Chondrocyte (in vitro differentiated cells): ENCODE data around the gene CDKN1A. TPM values are rescaled to one million over a fixed set of nuclear protein-coding genes. Genes with fewer than 3 reads are reported as not detected.
"Not testable (repeated sequence)": the region's sequence is repeated elsewhere in the genome, so short reads cannot be mapped to it uniquely, and the experiment has no call there.

Experiments
- DNase-seq: peaks from one replicate; pipeline ENCODE4 v3.0.0; 2021; ENCODE audit warnings: mixed read lengths, low spot score
- H3K27ac Mint-ChIP-seq: one replicate; pipeline ENCODE4 v1.8.0; 2021; ENCODE audit warnings: mild to moderate bottlenecking, moderate library complexity, mixed read lengths; ENCODE audit not compliant: unreplicated experiment
- H3K27me3 Mint-ChIP-seq: 2 replicates; pipeline ENCODE4 v1.8.0; 2021; ENCODE audit warnings: low read depth, mixed read lengths
- H3K36me3 Mint-ChIP-seq: 2 replicates; pipeline ENCODE4 v1.8.0; 2021; ENCODE audit warnings: low read depth, mixed read lengths
- H3K4me1 Mint-ChIP-seq: 2 replicates; pipeline ENCODE4 v1.8.0; 2021; ENCODE audit warnings: low read depth, mild to moderate bottlenecking, mixed read lengths
- H3K4me3 Mint-ChIP-seq: one replicate; pipeline ENCODE4 v1.8.0; 2021; ENCODE audit warnings: mild to moderate bottlenecking, moderate library complexity, mixed read lengths; ENCODE audit not compliant: unreplicated experiment
- H3K9me3 Mint-ChIP-seq: 2 replicates; pipeline ENCODE4 v1.8.0; 2021; ENCODE audit warnings: low read depth, mixed read lengths
- total RNA-seq: library from RNA; stranded (reverse); gene quantifications from 3 replicates; pipeline ENCODE4 v1.2.1, GENCODE V29; 2021
- TF ChIP-seq, protein P1 (sequence below): fragments of 200-600 bp; sonication (generic); IDR thresholded peaks from 2 replicates; pipeline ENCODE4 v1.5.0; 2021; ENCODE audit warnings: antibody characterized with exemption, mild to moderate bottlenecking, moderate library complexity

The CDKN1A gene
- total RNA-seq, 1 donor from 2014 or later, result 303 TPM

DNA sequence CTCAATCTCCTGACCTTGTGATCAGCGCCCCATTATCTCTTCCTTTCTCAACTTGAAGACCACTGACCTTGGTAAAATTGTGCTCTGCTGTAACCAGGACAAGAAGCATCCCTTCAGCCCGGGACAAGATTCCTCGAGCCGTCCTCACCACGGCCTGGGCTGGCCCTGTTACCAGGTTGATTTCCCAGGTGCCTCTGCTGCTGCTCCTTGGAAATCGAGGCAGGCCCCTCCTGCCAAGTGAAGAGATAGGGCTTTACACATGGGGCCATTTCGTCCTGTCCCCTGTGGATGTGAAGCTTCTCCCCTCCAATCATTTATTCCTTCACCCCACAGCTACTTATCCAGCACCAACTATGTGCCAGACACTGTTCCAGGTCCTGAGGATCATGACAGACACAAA, 40.6 kb downstream of the CDKN1A start:
- H3K27ac Mint-ChIP-seq, result no peak overlapping the region
- no peaks in the 10 kb centered on the region for H3K4me1 Mint-ChIP-seq
- no peaks in the 10 kb centered on the region for H3K36me3 Mint-ChIP-seq
- H3K9me3 Mint-ChIP-seq, result no peaks in the 10 kb centered on the region
- no peak for DNase-seq
- no peak overlapping the region for H3K4me3 Mint-ChIP-seq
- TF ChIP-seq, protein P1, sequence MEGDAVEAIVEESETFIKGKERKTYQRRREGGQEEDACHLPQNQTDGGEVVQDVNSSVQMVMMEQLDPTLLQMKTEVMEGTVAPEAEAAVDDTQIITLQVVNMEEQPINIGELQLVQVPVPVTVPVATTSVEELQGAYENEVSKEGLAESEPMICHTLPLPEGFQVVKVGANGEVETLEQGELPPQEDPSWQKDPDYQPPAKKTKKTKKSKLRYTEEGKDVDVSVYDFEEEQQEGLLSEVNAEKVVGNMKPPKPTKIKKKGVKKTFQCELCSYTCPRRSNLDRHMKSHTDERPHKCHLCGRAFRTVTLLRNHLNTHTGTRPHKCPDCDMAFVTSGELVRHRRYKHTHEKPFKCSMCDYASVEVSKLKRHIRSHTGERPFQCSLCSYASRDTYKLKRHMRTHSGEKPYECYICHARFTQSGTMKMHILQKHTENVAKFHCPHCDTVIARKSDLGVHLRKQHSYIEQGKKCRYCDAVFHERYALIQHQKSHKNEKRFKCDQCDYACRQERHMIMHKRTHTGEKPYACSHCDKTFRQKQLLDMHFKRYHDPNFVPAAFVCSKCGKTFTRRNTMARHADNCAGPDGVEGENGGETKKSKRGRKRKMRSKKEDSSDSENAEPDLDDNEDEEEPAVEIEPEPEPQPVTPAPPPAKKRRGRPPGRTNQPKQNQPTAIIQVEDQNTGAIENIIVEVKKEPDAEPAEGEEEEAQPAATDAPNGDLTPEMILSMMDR, result no peak
- no peaks in the 10 kb centered on the region for H3K27me3 Mint-ChIP-seq

DNA sequence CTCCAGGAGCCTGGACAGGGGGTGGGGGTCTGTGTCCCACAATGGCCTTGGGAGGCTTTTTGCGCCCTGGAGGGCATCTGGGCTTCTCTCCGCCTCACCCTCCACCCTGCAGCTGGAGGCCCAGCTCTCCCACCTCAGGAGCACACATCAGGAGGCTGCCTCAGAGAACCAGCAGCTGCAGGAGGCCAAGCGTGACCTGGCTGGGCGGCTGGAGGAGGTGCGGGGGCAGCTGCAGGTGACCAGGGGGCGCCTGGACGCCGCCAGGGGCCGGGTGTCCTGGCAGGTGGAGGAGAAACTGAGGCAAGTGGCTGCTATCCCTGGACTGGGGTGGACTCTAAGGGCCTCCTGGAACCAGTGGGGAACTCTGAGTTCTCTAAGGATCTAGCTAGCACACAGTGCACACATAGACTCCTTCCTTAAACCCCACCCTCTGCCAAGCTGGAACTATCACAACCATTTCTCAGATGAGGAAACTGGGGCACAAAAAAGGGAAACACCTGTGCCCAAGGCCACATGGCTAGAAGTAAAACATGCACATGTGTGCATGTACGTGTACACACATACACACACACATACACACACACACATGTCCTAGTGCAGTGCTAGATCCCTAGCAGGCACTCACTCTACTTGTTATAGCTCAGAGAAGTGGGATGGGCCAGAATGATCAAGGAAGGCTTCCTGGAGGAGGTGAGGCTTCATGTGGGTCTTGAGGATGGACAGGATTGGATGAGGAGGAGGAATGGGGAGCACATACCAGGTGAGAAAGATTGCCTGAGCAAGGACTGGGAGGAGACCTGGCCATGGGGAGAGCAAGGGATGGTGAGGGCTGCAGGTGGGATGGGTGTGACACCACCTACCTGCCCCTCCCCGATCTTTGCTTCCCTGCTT, 42.0 kb downstream of the CDKN1A start:
- Mint-ChIP-seq H3K27ac (no peak overlapping the region), H3K36me3 (no peaks in the 10 kb centered on the region), H3K27me3 (no peaks in the 10 kb centered on the region), H3K4me3 (no peak overlapping the region), H3K9me3 (no peaks in the 10 kb centered on the region), H3K4me1 (no peaks in the 10 kb centered on the region)
- TF ChIP-seq, protein P1, result no peak
- no peak for DNase-seq

DNA sequence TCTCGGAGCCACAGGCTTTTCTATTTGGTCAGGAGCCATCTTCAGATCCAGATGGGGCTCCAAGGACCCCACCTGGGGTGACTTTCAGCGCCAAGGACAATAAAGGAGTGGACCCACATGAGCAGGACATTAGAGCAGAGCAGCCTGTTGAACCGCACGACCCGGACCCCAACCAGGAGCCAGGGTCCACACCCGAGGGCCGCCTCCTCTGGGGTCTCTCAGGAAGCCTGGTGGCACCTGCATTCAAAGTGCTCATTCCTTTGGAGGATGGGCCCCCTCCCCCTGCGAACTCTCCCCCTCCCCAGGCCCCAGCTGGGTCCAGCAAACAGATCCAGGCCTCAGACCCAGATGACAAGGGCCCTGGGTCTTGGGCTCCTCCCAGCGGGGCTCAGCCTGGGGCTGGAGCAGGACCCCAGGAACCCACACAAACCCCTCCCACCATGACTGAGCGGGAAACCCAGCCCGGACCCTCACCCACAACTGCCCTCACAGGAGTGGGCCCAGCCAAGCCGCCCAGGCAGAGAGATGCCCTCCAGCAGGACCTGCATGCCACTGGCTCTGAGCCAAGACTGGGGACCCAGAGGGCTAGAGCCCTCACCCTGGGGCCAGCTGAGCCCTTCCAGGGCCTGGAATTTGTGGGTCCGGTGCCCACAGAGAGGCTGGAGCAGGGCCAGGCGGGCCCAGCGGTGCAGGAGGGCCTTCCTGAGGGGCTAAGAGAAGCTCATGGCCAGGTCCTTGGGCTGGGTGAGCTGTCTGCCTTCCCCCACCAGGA, 43.0 kb downstream of the CDKN1A start:
- H3K4me1 Mint-ChIP-seq, result peaks cover 6% of the 10 kb centered on the region
- DNase-seq, result no peak
- H3K4me3 Mint-ChIP-seq, result no peak overlapping the region
- H3K9me3 Mint-ChIP-seq, result no peaks in the 10 kb centered on the region
- no peak overlapping the region for H3K27ac Mint-ChIP-seq
- no peaks in the 10 kb centered on the region for H3K36me3 Mint-ChIP-seq
- no peaks in the 10 kb centered on the region for H3K27me3 Mint-ChIP-seq
- TF ChIP-seq, protein P1, result no peak

DNA sequence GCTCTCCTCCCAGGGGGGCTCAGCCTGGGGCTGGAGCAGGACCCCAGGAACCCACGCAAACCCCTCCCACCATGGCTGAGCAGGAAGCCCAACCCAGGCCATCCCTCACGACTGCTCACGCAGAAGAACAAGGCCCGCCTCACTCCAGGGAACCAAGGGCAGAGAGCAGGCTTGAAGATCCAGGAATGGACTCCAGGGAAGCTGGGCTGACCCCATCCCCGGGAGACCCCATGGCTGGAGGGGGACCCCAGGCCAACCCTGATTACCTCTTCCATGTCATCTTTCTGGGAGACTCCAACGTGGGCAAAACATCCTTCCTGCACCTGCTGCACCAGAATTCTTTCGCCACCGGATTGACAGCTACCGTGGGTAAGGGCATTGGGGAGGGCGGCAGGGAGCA, 43.9 kb downstream of the CDKN1A start:
- H3K9me3 Mint-ChIP-seq, result no peaks in the 10 kb centered on the region
- no peaks in the 10 kb centered on the region for H3K36me3 Mint-ChIP-seq
- H3K27ac Mint-ChIP-seq, result no peak overlapping the region
- peaks cover 13% of the 10 kb centered on the region for H3K4me1 Mint-ChIP-seq
- no peak overlapping the region for H3K4me3 Mint-ChIP-seq
- no peak for DNase-seq
- H3K27me3 Mint-ChIP-seq, result no peaks in the 10 kb centered on the region
- TF ChIP-seq, protein P1, result no peak

DNA sequence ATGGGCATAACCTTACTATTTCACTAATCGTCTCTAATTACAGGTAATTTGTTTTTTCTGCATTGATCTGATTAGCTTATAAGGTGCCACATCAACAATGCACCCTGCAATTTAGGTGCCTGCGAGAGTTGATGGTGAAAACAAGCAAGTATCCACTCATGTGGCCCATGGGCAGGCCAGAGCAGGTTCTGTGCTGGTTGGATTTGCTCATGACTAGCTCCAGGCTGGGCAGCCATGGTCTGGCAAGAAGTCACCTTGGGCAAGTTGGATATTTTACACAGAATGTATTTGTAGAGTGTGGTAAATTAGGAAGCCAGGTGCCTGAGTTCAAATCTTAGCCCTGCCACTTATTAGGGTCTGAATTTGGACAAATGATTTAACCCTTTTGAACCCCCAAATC, 44.4 kb downstream of the CDKN1A start:
- TF ChIP-seq, protein P1, result no peak
- DNase-seq, result peak; percentile 62
- H3K9me3 Mint-ChIP-seq, result no peaks in the 10 kb centered on the region
- no peak overlapping the region for H3K27ac Mint-ChIP-seq
- H3K4me3 Mint-ChIP-seq, result no peak overlapping the region
- H3K27me3 Mint-ChIP-seq, result no peaks in the 10 kb centered on the region
- no peaks in the 10 kb centered on the region for H3K36me3 Mint-ChIP-seq
- H3K4me1 Mint-ChIP-seq, result peaks cover 19% of the 10 kb centered on the region

DNA sequence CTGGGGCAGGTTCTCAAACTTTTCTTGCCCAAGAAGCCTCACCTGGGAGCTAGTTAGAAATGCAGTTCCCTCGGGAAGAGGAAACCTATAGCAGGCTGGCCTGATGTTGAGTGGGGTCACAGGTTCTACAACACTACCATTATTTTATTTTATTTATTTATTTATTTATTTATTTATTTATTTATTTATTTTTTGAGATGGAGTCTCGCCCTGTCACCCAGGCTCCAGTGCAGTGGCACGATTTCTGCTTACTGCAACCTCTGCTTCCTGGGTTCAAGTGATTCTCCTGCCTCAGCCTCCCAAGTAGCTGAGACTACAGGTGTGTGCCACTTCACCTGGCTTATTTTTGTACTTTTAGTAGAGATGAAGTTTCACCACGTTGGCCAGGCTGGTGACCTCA, 45.5 kb downstream of the CDKN1A start:
- not testable (repeated sequence) for H3K27ac Mint-ChIP-seq, H3K4me3 Mint-ChIP-seq, H3K36me3 Mint-ChIP-seq

More for the DNA sequence above, 45.5 kb downstream of the CDKN1A start:
- not testable (repeated sequence) for H3K9me3 Mint-ChIP-seq, H3K27me3 Mint-ChIP-seq
- peaks cover 30% of the 10 kb centered on the region for H3K4me1 Mint-ChIP-seq
- DNase-seq, result peak; percentile 7
